HG03342 (cell line): ENCODE measurements around the gene DENND4C.
"Not testable (repeated sequence)": the region's sequence is repeated elsewhere in the genome, so short reads cannot be mapped to it uniquely, and the experiment has no call there.

ENCODE experiments used
- ATAC-seq: cut with Tn5 transposase; IDR thresholded peaks from one replicate; pipeline ENCODE4 v1.9.1; 2021; ENCODE audit warnings: mild to moderate bottlenecking, moderate library complexity; ENCODE audit not compliant: unreplicated experiment

DENND4C gene

GRCh38 chr9:19265602-19266001 lies 35.1 kb downstream of the DENND4C start:
- not testable (repeated sequence) for ATAC-seq

GRCh38 chr9:19266778-19267384 lies 36.4 kb downstream of the DENND4C start:
- ATAC-seq: not testable (repeated sequence)

GRCh38 chr9:19269582-19269981 lies 39.1 kb downstream of the DENND4C start:
- no peak for ATAC-seq

DNA sequence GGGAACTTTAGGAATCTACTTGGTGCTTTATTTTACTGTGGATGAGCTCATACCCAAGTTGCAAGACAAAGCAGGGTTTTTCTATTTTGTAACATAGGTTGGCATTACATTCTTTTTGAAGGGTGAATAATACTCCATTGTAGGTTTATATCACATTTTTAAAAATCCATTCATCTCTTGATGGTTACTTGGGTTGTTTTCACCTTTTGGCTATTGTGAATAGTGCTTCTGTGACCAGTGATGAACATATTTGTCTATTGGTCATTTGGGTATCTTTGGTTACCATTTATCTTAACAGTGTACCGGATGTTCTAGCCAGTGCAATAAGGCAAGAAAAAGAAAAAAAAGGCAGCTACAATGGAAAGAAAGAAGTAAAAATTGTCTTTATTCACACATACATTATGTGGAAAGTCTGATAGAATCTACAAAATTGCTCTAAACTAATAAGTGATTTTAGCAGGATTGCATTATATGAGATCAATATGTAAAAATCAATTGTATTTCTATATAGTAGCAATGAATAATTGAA lies 40.0 kb downstream of the DENND4C start:
- no peak for ATAC-seq

DNA sequence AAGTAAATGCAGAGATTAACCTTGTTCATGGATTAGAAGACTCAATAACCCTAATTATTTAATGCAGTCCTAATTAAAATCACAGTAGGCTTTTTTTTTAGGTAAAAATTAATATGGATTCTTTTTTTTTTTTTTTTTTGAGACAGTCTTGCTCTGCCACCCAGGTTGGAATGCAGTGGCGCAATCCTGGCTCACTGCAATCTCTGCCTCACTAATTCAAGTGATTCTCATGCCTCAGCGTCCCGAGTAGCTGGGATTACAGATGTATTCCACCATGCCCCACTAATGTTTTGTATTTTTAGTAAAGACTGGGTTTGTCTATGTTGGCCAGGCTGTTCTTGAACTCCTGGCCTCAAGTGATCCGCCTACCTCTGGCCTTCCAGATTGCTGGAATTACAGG lies 40.6 kb downstream of the DENND4C start:
- ATAC-seq: no peak

DNA sequence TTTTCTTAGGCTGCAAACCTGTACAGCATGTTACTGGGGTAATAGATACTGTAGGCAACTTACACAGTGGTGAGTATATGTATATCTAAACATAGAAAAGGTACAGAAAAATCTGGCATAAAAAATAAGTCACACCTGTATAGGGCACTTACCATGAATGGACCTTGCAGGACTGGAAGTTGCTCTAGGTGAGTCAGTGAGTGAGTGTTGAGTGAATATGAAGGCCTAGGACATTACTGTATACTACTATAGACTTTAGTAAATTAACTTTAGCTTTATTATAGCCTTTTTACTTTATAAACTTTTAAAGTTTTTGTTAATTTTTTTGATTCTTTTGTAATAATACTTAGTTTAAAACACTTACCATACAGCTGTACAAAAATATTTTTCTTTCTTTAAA lies 51.3 kb downstream of the DENND4C start:
- no peak for ATAC-seq

DNA sequence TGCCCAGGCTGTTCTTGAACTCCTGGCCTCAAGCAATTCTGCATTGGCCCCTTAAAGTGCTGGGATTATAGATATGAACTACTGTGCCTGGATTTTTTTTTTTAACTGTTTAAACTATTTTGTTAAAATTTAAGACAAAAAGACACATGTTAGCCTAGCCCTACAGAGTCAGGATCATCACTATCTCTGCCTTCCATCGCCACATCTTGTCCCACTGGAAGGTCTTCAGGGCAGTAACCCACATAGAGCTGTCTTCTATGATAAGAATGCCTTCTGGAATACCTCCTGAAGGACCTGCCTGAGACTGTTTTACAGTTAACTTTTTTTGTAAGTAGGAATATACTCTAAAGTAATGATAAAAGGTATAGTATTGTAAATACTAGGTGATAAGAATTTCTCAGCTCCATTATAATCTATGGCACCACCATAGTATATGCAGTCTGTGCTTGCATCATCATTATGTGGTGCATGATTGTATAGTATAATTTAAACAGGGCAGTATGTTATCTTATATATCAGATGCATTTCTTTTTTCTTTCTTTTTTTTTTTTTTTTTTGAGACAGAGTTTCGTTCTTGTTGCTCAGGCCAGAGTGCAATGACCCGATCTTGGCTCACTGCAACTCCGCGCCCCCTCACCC lies 52.7 kb downstream of the DENND4C start:
- no peak for ATAC-seq

DNA sequence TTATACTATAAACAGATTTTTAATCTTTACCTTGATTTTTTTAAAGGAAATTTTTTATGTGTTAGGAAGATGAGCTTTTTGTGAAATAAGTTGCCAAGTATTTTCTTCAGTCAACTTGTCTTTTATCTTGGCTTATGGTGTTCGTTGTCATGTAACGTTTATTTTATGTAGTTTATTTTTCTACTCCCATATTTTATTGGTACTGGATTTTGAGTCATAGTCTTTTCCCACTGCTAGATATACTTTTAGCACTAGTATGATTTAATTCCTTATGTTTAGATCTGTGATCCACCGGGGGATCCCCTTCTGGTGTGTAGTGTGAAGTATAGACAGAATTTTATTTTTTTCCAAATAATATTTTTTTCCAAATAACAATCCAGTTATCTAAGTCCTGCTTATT lies 54.2 kb downstream of the DENND4C start:
- ATAC-seq: no peak

- no peak for ATAC-seq
Measured at GRCh38 chr9:19286634-19287188, 56.2 kb downstream of the DENND4C start.

DNA sequence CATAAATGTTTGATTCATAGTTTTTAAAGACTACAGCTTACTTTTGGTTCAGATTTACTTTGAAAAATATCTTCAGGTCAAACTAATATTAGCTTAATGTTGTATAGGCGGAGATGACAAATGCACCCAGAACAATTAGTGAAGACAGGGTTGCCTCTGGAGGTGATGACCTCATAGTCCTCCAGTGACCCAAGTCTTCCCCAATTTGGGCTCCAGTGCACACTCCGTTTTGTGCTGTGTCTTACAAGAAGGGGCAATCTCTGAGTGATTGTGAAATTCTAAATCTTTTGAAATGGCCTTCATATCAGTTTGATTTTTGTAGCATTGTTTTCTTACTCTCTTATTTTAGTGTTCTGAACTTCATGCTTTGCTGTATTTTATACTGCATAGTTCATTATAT lies 57.6 kb downstream of the DENND4C start:
- no peak for ATAC-seq

DNA sequence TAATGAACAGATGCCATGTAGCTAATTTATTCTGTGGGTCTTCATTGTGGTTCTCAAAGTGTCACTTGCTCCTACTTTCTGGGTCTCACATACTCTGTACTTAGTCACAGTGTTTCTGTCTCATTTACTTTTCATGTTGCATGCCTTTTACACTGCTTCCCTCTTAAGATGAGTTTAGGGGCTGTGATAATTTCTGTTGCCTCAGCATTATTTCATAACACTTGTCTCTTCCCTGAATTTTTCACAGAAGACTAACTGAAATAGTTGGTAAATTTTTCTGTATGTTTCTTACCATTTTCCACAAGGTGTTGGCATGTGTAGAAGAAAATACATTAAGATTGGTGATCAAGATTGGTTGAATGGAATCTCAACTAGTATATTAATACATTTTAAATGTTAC lies 59.6 kb downstream of the DENND4C start:
- no peak for ATAC-seq

- ATAC-seq: no peak
Measured at GRCh38 chr9:19294219-19294618, 63.7 kb downstream of the DENND4C start.

- no peak for ATAC-seq
Measured at GRCh38 chr9:19298436-19299000, 68.0 kb downstream of the DENND4C start.

GRCh38 chr9:19303216-19303615 lies 72.7 kb downstream of the DENND4C start:
- no peak for ATAC-seq

- ATAC-seq: no peak
Measured at GRCh38 chr9:19306568-19306967, 76.1 kb downstream of the DENND4C start.

- ATAC-seq: no peak
Measured at GRCh38 chr9:19310246-19310645, 79.8 kb downstream of the DENND4C start.

- no peak for ATAC-seq
Measured at GRCh38 chr9:19313573-19313972, 83.1 kb downstream of the DENND4C start.

DNA sequence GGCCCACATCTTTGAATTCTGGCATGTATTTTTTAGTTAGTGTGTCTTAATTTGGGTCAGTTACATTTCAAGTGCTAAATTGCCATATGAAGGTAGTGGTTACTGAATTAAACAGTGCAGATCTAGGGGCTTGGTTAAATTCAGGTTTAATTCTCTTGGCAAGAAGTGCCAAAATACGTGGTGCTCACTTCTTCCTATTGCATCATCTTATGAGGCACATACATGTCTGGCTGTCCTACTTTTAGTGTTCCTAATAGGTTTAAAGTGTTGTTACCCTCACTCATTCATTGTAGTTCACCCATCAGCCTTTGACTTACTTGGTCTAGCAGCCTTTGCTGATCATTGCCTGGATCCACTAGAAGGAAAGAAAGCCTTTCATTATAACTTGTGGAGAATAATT lies 90.0 kb downstream of the DENND4C start:
- ATAC-seq: no peak

DNA sequence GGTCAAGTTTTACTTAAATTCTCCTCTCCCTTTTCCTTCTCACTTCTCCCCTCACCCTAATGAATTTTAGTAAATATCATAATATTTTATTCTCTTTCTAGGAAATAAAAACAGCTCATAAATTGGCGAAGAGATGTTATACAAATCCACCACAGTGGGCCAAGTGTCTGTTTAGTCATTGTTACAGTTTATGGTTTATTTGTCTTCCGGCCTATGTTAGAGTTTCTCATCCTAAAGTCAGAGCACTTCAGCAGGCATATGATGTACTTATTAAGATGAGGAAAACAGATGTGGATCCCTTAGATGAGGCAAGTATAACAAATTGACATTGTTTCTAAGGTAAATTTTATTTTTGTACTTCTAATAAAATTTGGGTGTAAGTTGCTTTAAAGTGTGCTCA lies 101.4 kb downstream of the DENND4C start:
- ATAC-seq: no peak

- no peak for ATAC-seq
Measured at GRCh38 chr9:19336166-19336565, 105.7 kb downstream of the DENND4C start.

DNA sequence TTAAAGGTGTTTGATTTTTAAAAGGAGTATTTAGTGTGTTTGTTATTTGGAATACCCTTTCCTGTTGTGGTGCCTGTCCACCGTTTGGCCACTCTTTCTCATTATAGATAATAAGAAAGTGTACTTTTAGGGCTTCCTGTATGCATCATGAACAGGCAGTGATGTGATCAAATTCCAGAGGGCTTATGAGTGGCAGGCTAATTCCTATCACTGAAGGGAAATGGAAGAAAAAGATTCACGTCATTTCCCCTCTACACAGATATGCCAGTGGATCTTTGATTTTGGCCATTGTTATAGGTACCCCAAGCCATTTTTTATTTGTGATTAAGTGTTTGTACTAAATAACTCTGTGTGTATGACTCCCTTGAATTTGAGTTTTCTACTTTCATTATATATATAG lies 112.5 kb downstream of the DENND4C start:
- ATAC-seq: no peak

DNA sequence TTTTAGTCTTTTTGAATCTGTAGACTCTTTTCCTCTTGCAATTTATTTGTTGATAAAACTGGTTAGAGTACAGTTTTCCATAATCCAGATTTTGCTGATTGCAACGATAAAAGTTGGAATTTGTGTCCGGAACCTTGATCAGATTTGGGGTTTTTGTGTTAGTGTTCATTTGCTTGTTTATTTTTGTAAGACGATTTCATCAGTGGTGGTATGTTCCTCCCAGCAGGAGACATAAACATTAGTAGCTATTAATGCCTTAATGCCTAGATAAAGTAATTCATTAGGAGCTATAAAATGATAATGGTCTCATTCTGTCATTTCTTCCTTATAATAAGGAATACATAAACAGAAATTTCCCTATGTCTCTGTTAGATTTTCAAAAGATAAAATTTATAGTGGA lies 128.2 kb downstream of the DENND4C start:
- no peak for ATAC-seq
